ENCODE data around the gene RAI1.

DNA sequence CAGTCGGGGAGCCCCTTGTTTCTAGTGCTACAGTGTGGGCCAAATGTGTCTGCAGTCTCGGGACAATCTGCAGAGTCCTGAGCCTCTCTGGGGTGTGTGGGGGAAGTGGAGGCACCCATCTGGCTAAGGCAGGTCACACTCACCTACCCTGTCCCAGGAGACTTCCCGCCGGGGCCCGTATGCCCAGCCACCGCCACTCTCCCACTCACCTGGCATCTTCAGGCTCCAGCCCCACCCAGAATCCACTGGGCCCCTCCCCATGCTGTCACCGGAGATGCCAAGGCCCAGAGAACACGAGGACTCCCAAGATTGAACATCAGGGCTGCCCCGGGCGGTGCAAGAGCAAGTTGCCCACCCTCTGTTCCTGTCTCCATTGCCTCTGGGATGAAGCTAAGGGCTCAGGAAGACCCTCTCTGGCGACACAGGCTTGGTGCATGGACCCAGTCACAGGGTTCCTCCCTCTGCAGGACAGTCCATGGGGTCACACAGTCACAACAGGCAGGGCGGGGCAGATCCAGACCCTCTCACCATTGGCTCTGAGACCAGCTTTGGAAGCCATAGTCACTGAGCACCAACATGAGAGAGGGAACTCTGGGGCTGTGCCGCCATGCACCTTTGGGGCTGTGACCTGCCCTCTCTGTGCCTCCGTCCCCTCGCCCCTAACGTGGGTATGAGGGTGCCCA is 117.5 kb downstream of the RAI1 start:
- no peak for TF ChIP-seq POLR2AphosphoS5 (IDR thresholded peaks at IDR 0.05; ENCODE audit: low read depth, low read length)
- no peak for TF ChIP-seq SIN3A (IDR thresholded peaks at IDR 0.05; ENCODE audit: borderline replicate concordance, insufficient read depth, low read length)
- TF ChIP-seq TAF1 (IDR thresholded peaks at IDR 0.05; ENCODE audit: borderline replicate concordance, insufficient read depth, low read length): no peak
- TF ChIP-seq, protein P1, sequence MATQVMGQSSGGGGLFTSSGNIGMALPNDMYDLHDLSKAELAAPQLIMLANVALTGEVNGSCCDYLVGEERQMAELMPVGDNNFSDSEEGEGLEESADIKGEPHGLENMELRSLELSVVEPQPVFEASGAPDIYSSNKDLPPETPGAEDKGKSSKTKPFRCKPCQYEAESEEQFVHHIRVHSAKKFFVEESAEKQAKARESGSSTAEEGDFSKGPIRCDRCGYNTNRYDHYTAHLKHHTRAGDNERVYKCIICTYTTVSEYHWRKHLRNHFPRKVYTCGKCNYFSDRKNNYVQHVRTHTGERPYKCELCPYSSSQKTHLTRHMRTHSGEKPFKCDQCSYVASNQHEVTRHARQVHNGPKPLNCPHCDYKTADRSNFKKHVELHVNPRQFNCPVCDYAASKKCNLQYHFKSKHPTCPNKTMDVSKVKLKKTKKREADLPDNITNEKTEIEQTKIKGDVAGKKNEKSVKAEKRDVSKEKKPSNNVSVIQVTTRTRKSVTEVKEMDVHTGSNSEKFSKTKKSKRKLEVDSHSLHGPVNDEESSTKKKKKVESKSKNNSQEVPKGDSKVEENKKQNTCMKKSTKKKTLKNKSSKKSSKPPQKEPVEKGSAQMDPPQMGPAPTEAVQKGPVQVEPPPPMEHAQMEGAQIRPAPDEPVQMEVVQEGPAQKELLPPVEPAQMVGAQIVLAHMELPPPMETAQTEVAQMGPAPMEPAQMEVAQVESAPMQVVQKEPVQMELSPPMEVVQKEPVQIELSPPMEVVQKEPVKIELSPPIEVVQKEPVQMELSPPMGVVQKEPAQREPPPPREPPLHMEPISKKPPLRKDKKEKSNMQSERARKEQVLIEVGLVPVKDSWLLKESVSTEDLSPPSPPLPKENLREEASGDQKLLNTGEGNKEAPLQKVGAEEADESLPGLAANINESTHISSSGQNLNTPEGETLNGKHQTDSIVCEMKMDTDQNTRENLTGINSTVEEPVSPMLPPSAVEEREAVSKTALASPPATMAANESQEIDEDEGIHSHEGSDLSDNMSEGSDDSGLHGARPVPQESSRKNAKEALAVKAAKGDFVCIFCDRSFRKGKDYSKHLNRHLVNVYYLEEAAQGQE (IDR thresholded peaks at IDR 0.05; ENCODE audit: insufficient read depth in 1 of 2, low read depth in 2 of 2, low read length in 2 of 2): no peak

All from PFSK-1 (cell line).